ENCODE measurements around the gene COMMD8.

DNA sequence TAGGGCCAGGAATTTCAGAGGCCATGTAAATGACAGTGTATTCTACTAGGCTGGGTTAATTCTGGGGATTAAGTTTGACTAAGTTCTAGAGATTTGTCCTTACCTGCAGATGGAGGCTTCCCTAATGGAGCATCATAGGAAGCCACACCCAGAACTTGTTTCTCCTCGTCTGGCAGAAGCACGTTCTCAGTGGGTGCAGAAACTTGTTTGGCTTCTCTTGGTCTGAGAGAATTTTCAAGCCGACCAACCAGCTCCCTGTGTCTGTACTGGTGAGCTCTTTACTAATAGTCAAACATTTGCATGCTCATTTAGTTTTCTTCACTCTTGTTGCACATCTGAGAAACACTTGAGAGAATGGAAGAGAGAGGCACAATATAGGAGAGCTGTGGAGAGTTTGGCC, 20.7 kb upstream of the COMMD8 start:
- TF ChIP-seq, protein P1, sequence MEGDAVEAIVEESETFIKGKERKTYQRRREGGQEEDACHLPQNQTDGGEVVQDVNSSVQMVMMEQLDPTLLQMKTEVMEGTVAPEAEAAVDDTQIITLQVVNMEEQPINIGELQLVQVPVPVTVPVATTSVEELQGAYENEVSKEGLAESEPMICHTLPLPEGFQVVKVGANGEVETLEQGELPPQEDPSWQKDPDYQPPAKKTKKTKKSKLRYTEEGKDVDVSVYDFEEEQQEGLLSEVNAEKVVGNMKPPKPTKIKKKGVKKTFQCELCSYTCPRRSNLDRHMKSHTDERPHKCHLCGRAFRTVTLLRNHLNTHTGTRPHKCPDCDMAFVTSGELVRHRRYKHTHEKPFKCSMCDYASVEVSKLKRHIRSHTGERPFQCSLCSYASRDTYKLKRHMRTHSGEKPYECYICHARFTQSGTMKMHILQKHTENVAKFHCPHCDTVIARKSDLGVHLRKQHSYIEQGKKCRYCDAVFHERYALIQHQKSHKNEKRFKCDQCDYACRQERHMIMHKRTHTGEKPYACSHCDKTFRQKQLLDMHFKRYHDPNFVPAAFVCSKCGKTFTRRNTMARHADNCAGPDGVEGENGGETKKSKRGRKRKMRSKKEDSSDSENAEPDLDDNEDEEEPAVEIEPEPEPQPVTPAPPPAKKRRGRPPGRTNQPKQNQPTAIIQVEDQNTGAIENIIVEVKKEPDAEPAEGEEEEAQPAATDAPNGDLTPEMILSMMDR (optimal IDR thresholded peaks at IDR 0.05 in 1 of 3, IDR thresholded peaks at IDR 0.05 in 1 of 3, conservative IDR thresholded peaks at IDR 0.05 in 1 of 3; ENCODE audit: extremely low read depth in 1 of 3, insufficient read depth in 2 of 3, low read length in 3 of 3), result no peak
- TF ChIP-seq EZH2 (IDR thresholded peaks at IDR 0.05; ENCODE audit: low read length), result no peak

All from keratinocyte (primary cell).